Measurements from ENCODE around the gene ST7. TPM values are rescaled to one million over a fixed set of nuclear protein-coding genes. Genes with fewer than 3 reads are reported as not detected.

ST7 gene
- total and polyA plus RNA-seq, 2 donors from 2014 or later: 21.5 to 29.8 TPM

DNA sequence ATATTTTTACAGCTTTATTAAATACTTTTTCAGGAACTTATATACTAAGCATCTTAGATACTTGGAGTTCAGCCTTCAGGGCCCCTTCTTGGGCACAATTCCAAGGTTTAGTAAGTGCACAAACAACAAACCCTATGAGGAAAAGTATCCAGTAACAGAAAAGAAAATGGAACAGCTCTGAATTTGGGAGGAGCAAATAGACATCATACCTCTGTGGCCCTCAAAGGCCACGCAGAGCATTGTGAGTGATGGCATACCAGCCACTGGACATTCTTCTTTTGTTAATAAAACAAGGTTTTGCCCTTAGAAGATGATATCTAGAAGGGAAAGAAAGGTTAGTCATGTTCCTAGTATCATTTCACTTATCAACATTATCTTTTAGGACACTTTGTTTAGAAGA, 46.0 kb downstream of the ST7 start:
- H3K36me3 ChIP-seq (ENCODE audit: control insufficient read depth in 2 of 3, insufficient read depth in 3 of 3, low read length in 3 of 3): no peaks in the 10 kb centered on the region
- no peak overlapping the region for H3K9ac ChIP-seq (ENCODE audit: low read length in 3 of 3)
- DNase-seq: no peak
- H3K27ac ChIP-seq (ENCODE audit: low read depth in 2 of 2, low read length in 2 of 2): no peak overlapping the region
- TF ChIP-seq CTCF (IDR thresholded peaks at IDR 0.05; ENCODE audit: borderline replicate concordance, extremely low read depth, insufficient read depth): no peak
- H3K9me3 ChIP-seq (ENCODE audit: control insufficient read depth in 2 of 3, insufficient read depth in 1 of 3, low read length in 3 of 3): no peaks in the 10 kb centered on the region
- H3K4me3 ChIP-seq (ENCODE audit: low read length in 3 of 3): no peak overlapping the region
- H3K4me1 ChIP-seq (ENCODE audit: control insufficient read depth in 2 of 3, insufficient read depth in 2 of 3, low read depth in 1 of 3, low read length in 3 of 3): no peaks in the 10 kb centered on the region
- intact Hi-C loops (cut with DNase I): loop anchor here (10.0 kb wide), 1 partner anchor 105 kb away; no protein-coding TSS in a partner anchor
- no peaks in the 10 kb centered on the region for H3K27me3 ChIP-seq (ENCODE audit: control insufficient read depth, insufficient read depth, low read length)
- FAIRE-seq: no peak

GRCh38 chr7:117001283-117001682, 48.0 kb downstream of the ST7 start:
- DNase-seq: peak in 2 of 5 donors; percentile 45 to 64

DNA sequence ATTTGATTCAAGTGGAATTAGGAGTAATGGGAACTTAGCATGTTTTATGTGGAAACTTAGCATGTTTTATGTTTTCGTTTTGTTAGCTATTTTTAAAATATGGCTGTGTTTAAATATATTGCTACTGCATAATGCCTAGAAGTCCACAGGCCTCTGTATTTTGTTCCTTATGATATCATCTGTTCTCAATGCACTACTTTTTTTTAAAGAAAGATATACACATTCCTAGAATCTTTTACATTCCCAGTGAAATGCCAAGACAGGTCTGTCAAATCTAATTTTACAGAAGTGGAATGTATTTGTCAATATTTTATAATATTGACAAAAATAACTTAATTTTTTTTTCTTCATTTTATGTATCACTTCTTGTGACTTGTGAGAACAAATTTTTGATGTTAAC, 51.6 kb downstream of the ST7 start:
- Histone ChIP-seq H3K27ac (ENCODE audit: low read depth in 2 of 2, low read length in 2 of 2) (no peak overlapping the region), H3K9me3 (ENCODE audit: control insufficient read depth in 2 of 3, insufficient read depth in 1 of 3, low read length in 3 of 3) (no peaks in the 10 kb centered on the region), H3K4me3 (ENCODE audit: low read length in 3 of 3) (no peak overlapping the region), H3K4me1 (ENCODE audit: control insufficient read depth in 2 of 3, insufficient read depth in 2 of 3, low read depth in 1 of 3, low read length in 3 of 3) (no peaks in the 10 kb centered on the region), H3K27me3 (ENCODE audit: control insufficient read depth, insufficient read depth, low read length) (no peaks in the 10 kb centered on the region), H3K36me3 (ENCODE audit: control insufficient read depth in 2 of 3, insufficient read depth in 3 of 3, low read length in 3 of 3) (no peaks in the 10 kb centered on the region), H3K9ac (ENCODE audit: low read length in 3 of 3) (no peak overlapping the region)
- DNase-seq: no peak
- no peak for TF ChIP-seq CTCF (IDR thresholded peaks at IDR 0.05; ENCODE audit: borderline replicate concordance, extremely low read depth, insufficient read depth)
- no peak for FAIRE-seq
- intact Hi-C loops (cut with DNase I): no loop called here

More at GRCh38 chr7:117001283-117001682, 48.0 kb downstream of the ST7 start:
- no peaks in the 10 kb centered on the region for H3K36me3 ChIP-seq (ENCODE audit: control insufficient read depth in 2 of 3, insufficient read depth in 3 of 3, low read length in 3 of 3)
- no peaks in the 10 kb centered on the region for H3K4me1 ChIP-seq (ENCODE audit: control insufficient read depth in 2 of 3, insufficient read depth in 2 of 3, low read depth in 1 of 3, low read length in 3 of 3)
- no peaks in the 10 kb centered on the region for H3K9me3 ChIP-seq (ENCODE audit: control insufficient read depth in 2 of 3, insufficient read depth in 1 of 3, low read length in 3 of 3)
- H3K27ac ChIP-seq (ENCODE audit: low read depth in 2 of 2, low read length in 2 of 2): no peak overlapping the region
- intact Hi-C loops (cut with DNase I): no loop called here
- H3K9ac ChIP-seq (ENCODE audit: low read length in 3 of 3): no peak overlapping the region
- no peaks in the 10 kb centered on the region for H3K27me3 ChIP-seq (ENCODE audit: control insufficient read depth, insufficient read depth, low read length)
- FAIRE-seq: no peak
- no peak for TF ChIP-seq CTCF (IDR thresholded peaks at IDR 0.05; ENCODE audit: borderline replicate concordance, extremely low read depth, insufficient read depth)
- H3K4me3 ChIP-seq (ENCODE audit: low read length in 3 of 3): no peak overlapping the region

DNA sequence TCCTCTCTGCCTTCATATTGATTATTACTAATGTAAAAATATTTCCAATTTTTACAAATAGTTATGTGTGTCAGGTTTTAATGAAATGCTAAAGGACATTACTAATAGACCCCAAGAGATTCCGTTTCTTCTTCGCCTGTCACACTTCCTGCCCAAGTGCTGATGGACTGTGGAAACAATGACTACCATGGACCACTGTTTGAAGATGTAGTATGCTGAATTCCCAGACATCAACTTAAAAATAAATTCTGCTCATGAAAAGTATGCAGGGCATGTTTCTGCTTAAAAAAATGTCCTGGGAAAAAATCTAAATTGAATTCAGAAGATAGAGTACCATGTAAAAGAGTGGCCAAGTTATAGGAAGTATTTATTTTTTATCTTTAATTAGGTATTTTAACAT, 52.1 kb downstream of the ST7 start:
- intact Hi-C loops (cut with DNase I): no loop called here
- no peaks in the 10 kb centered on the region for H3K27me3 ChIP-seq (ENCODE audit: control insufficient read depth, insufficient read depth, low read length)
- no peak overlapping the region for H3K27ac ChIP-seq (ENCODE audit: low read depth in 2 of 2, low read length in 2 of 2)
- DNase-seq (no peak), FAIRE-seq (no peak)
- H3K9me3 ChIP-seq (ENCODE audit: control insufficient read depth in 2 of 3, insufficient read depth in 1 of 3, low read length in 3 of 3): no peaks in the 10 kb centered on the region
- no peak for TF ChIP-seq CTCF (IDR thresholded peaks at IDR 0.05; ENCODE audit: borderline replicate concordance, extremely low read depth, insufficient read depth)
- H3K36me3 ChIP-seq (ENCODE audit: control insufficient read depth in 2 of 3, insufficient read depth in 3 of 3, low read length in 3 of 3): no peaks in the 10 kb centered on the region
- no peaks in the 10 kb centered on the region for H3K4me1 ChIP-seq (ENCODE audit: control insufficient read depth in 2 of 3, insufficient read depth in 2 of 3, low read depth in 1 of 3, low read length in 3 of 3)
- no peak overlapping the region for H3K9ac ChIP-seq (ENCODE audit: low read length in 3 of 3)
- H3K4me3 ChIP-seq (ENCODE audit: low read length in 3 of 3): no peak overlapping the region

Measured in kidney (tissue), 14 donors.